SU-DHL-6 (cell line): ENCODE measurements around the gene CXorf65.

Experiments
- CTCF ChIP-seq: fragments of 200-600 bp; sonication (generic); IDR thresholded peaks from one replicate; pipeline ENCODE4 v1.5.1; 2017; ENCODE audit warnings: antibody characterized with exemption, mild to moderate bottlenecking, low read length, moderate library complexity; ENCODE audit not compliant: insufficient read depth, poor library complexity, severe bottlenecking
- EZH2phosphoT487 ChIP-seq: fragments of 200-600 bp; sonication (generic), shearing (Covaris generic); conservative IDR thresholded peaks from 2 replicates; pipeline ENCODE4 v1.6.1; 2018; ENCODE audit warnings: mild to moderate bottlenecking, antibody characterized with exemption, low read length, moderate library complexity, mixed read lengths

- no peak for TF ChIP-seq CTCF
- no peak for TF ChIP-seq EZH2phosphoT487
Measured at GRCh38 chrX:71140440-71140839, 33.9 kb upstream of the CXorf65 start.
